Breast epithelium (tissue), 3 donors: Measurements from ENCODE around the gene ATXN10.
"Not testable (repeated sequence)": the region's sequence is repeated elsewhere in the genome, so short reads cannot be mapped to it uniquely, and the experiment has no call there.

Experiments used
- CTCF ChIP-seq, 3 donors: fragments of 450-650 bp; IDR thresholded peaks; one replicate each; pipeline ENCODE4 v1.5.1; 2016 to 2017; ENCODE audit warnings: antibody characterized with exemption in 3 of 3, mild to moderate bottlenecking in 3 of 3, moderate library complexity in 3 of 3
- POLR2A ChIP-seq: fragments of 450-650 bp; IDR thresholded peaks from one replicate; pipeline ENCODE4 v1.6.1; 2016; ENCODE audit warnings: antibody characterized with exemption, mild to moderate bottlenecking, moderate library complexity
- POLR2AphosphoS5 ChIP-seq, 3 donors: sonication (generic); formaldehyde crosslinking; IDR thresholded peaks; one replicate each; pipeline ENCODE4 v1.6.1; 2017; ENCODE audit warnings: antibody characterized with exemption in 3 of 3

GRCh38 chr22:45682773-45683172 lies 11.1 kb downstream of the ATXN10 start:
- not testable (repeated sequence) for TF ChIP-seq POLR2A; CTCF (IDR thresholded peaks at IDR 0.05); POLR2AphosphoS5 (IDR thresholded peaks at IDR 0.05)
